ENCODE measurements around the gene CD84.
"Not testable (repeated sequence)": the region's sequence is repeated elsewhere in the genome, so short reads cannot be mapped to it uniquely, and the experiment has no call there.

Gene CD84

DNA sequence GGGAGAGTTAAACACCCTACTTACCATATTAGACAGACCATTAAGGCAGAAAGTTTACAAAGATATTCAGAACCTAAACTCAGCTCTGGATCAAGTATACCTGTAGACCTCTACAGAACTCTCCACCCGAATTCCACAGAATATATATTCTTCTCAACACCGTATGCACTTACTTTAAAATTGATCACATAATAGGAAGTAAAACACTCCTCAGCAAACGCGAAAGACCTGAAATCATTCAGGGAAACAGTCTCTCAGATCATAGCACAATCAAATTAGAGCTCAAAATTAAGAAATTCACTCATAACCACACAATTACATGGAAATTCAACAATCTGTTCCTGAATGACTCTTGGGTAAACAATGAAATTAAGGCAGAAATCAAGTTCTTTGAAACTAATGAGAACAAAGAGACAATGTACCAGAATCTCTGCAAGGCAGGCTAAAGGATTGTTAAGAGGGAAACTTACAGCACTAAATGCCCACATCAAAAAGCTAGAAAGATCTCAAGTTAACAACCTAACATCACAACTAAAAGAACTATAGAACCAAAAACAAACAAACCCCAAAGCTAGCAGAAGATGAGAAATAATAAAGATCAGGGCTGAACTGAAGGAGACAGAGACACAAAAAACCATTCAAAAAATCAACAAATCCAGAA lies 19.1 kb downstream of the CD84 start:
- H3K18ac ChIP-seq (ENCODE audit: low read length) = no peak overlapping the region
- H3K4me3 ChIP-seq (ENCODE audit: low read depth, low read length) = no peak overlapping the region
- H3K36me3 ChIP-seq (ENCODE audit: control insufficient read depth in 1 of 2, insufficient read depth in 2 of 2, low read length in 2 of 2) = no peaks in the 10 kb centered on the region
- no peak overlapping the region for H3K9ac ChIP-seq (ENCODE audit: low read length)
- H3K27me3 ChIP-seq (ENCODE audit: insufficient read depth, low read length) = no peaks in the 10 kb centered on the region
- no CpG with 5 or more reads among the region's 4 CpGs for WGBS (ENCODE audit: extremely low coverage, insufficient coverage, insufficient read length)
- no peak overlapping the region for H4K91ac ChIP-seq (ENCODE audit: low read depth, low read length)
- no peak overlapping the region for H3K4me2 ChIP-seq (ENCODE audit: low read length)
- no peak overlapping the region for H3K14ac ChIP-seq (ENCODE audit: low read length)
- no peak overlapping the region for H4K8ac ChIP-seq (ENCODE audit: low read depth, low read length)
- no peak overlapping the region for H3K27ac ChIP-seq (ENCODE audit: low read depth, low read length)
- no peak for DNase-seq
- no peaks in the 10 kb centered on the region for H3K79me2 ChIP-seq (ENCODE audit: control insufficient read depth, insufficient read depth, low read length, poor library complexity)
- no peak overlapping the region for H3K4ac ChIP-seq (ENCODE audit: low read depth, low read length)
- no peaks in the 10 kb centered on the region for H3K79me1 ChIP-seq (ENCODE audit: low read length)
- no peak overlapping the region for H2BK5ac ChIP-seq (ENCODE audit: low read depth, low read length, poor library complexity)
- H2BK120ac ChIP-seq (ENCODE audit: insufficient read depth, low read length, poor library complexity) = no peak overlapping the region
- H3K23ac ChIP-seq (ENCODE audit: low read length) = no peak overlapping the region
- H2AK5ac ChIP-seq (ENCODE audit: low read length) = no peak overlapping the region
- no peak overlapping the region for H2BK12ac ChIP-seq (ENCODE audit: low read length)
- no peak overlapping the region for H2AFZ ChIP-seq (ENCODE audit: insufficient read depth, low read length, poor library complexity)
- H3K9me3 ChIP-seq (ENCODE audit: insufficient read depth, low read depth, low read length) = no peaks in the 10 kb centered on the region
- no peak overlapping the region for H4K12ac ChIP-seq (ENCODE audit: low read depth, low read length)
- no peaks in the 10 kb centered on the region for H3K4me1 ChIP-seq (ENCODE audit: control insufficient read depth in 1 of 2, insufficient read depth in 2 of 2, low read length in 2 of 2)

DNA sequence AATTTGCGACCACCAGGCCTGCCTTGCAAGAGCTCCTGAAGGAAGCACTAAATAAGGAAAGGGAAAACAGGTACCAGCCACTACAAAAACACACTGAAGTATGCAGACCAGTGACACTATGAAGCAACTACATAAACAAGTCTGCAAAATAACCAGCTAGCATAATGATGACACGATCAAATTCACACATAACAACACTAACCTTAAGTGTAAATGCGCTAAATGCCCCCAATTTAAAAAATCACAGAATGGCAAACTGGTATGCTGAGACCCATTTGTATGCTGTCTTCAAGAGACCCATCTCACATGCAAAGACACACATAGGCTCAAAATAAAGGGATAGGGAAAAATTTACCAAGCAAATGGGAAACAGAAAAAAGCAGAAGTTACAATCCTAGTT lies 19.9 kb downstream of the CD84 start:
- DNase-seq; H2AK5ac ChIP-seq (ENCODE audit: low read length); H3K27me3 ChIP-seq (ENCODE audit: insufficient read depth, low read length): not testable (repeated sequence)

DNA sequence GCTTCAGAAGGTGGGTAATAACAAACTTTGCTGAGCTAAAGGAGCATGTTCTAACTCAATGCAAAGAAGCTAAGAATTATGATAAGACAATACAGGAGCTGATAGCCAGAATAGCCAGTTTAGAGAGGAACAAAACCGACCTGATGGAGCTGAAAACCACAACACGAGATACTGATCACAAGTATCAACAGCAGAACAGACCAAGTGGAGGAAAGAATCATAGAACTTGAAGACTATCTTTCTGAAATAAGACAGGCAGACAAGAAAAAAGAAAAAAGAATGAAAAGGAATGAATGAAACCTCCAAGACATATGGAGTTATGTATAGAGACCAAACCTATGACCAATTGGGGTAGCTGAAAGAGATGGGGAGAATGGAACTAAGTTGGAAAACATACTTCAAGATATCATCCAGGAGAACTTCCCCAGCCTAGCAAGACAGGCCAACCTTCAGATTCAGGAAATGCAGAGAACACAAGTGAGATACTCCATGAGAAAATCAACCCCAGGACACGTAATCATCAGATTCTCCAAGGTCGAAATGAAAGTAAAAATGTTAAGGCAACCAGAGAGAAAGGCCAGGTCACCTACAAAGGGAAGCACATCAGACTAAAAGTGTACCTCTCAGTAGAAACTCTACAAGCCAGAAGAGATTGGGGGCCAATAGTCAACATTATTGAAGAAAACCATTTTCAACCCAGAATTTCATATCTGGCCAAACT lies 20.5 kb downstream of the CD84 start:
- Histone ChIP-seq H3K79me2 (ENCODE audit: control insufficient read depth, insufficient read depth, low read length, poor library complexity) (no peaks in the 10 kb centered on the region), H2BK12ac (ENCODE audit: low read length) (no peak overlapping the region), H3K4me3 (ENCODE audit: low read depth, low read length) (no peak overlapping the region), H3K4ac (ENCODE audit: low read depth, low read length) (no peak overlapping the region), H3K4me2 (ENCODE audit: low read length) (no peak overlapping the region), H2AK5ac (ENCODE audit: low read length) (no peak overlapping the region), H3K9ac (ENCODE audit: low read length) (no peak overlapping the region), H4K12ac (ENCODE audit: low read depth, low read length) (no peak overlapping the region), H3K23ac (ENCODE audit: low read length) (no peak overlapping the region), H3K9me3 (ENCODE audit: insufficient read depth, low read depth, low read length) (no peaks in the 10 kb centered on the region), H3K27me3 (ENCODE audit: insufficient read depth, low read length) (no peaks in the 10 kb centered on the region), H4K8ac (ENCODE audit: low read depth, low read length) (no peak overlapping the region), H3K14ac (ENCODE audit: low read length) (no peak overlapping the region), H3K79me1 (ENCODE audit: low read length) (no peaks in the 10 kb centered on the region), H2BK120ac (ENCODE audit: insufficient read depth, low read length, poor library complexity) (no peak overlapping the region), H3K36me3 (ENCODE audit: control insufficient read depth in 1 of 2, insufficient read depth in 2 of 2, low read length in 2 of 2) (no peaks in the 10 kb centered on the region), H2BK5ac (ENCODE audit: low read depth, low read length, poor library complexity) (no peak overlapping the region), H4K91ac (ENCODE audit: low read depth, low read length) (no peak overlapping the region), H3K18ac (ENCODE audit: low read length) (no peak overlapping the region), H3K27ac (ENCODE audit: low read depth, low read length) (no peak overlapping the region), H3K4me1 (ENCODE audit: control insufficient read depth in 1 of 2, insufficient read depth in 2 of 2, low read length in 2 of 2) (no peaks in the 10 kb centered on the region), H2AFZ (ENCODE audit: insufficient read depth, low read length, poor library complexity) (no peak overlapping the region)
- no CpG with 5 or more reads among the region's 4 CpGs for WGBS (ENCODE audit: extremely low coverage, insufficient coverage, insufficient read length)
- DNase-seq = no peak

More for the DNA sequence above, 19.9 kb downstream of the CD84 start:
- H3K4me2 ChIP-seq (ENCODE audit: low read length); H2AFZ ChIP-seq (ENCODE audit: insufficient read depth, low read length, poor library complexity); H3K79me2 ChIP-seq (ENCODE audit: control insufficient read depth, insufficient read depth, low read length, poor library complexity); H3K4me1 ChIP-seq (ENCODE audit: control insufficient read depth in 1 of 2, insufficient read depth in 2 of 2, low read length in 2 of 2); H4K8ac ChIP-seq (ENCODE audit: low read depth, low read length); H3K14ac ChIP-seq (ENCODE audit: low read length); H3K18ac ChIP-seq (ENCODE audit: low read length); H3K36me3 ChIP-seq (ENCODE audit: control insufficient read depth in 1 of 2, insufficient read depth in 2 of 2, low read length in 2 of 2); H3K79me1 ChIP-seq (ENCODE audit: low read length); H3K4ac ChIP-seq (ENCODE audit: low read depth, low read length); H3K27ac ChIP-seq (ENCODE audit: low read depth, low read length); H3K9ac ChIP-seq (ENCODE audit: low read length); H2BK12ac ChIP-seq (ENCODE audit: low read length); H4K12ac ChIP-seq (ENCODE audit: low read depth, low read length); H2BK5ac ChIP-seq (ENCODE audit: low read depth, low read length, poor library complexity); H3K9me3 ChIP-seq (ENCODE audit: insufficient read depth, low read depth, low read length); H2BK120ac ChIP-seq (ENCODE audit: insufficient read depth, low read length, poor library complexity); H3K23ac ChIP-seq (ENCODE audit: low read length); H4K91ac ChIP-seq (ENCODE audit: low read depth, low read length); H3K4me3 ChIP-seq (ENCODE audit: low read depth, low read length): not testable (repeated sequence)
- no CpG with 5 or more reads among the region's 3 CpGs for WGBS (ENCODE audit: extremely low coverage, insufficient coverage, insufficient read length)

DNA sequence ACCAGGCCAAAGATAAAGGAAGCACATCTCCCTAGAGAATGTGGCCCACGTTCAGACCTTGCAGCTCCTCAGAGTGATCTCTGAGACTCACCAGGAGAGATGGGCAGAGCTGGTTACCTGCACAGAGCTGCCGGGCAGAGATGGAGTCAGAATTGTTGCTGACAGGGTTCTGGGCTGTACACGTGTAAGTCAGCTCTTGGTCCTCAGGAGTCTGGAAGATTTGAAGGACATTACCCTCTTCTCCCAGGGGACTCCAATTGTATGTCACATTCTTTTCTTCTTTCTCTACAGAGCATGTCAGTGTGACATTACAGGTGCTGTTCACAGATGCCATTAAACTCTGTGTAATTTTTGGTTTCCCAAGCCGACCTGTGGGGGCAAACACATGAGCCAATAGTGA lies 25.5 kb downstream of the CD84 start:
- H4K8ac ChIP-seq (ENCODE audit: low read depth, low read length) = no peak overlapping the region
- H2AFZ ChIP-seq (ENCODE audit: insufficient read depth, low read length, poor library complexity) = no peak overlapping the region
- H3K36me3 ChIP-seq (ENCODE audit: control insufficient read depth in 1 of 2, insufficient read depth in 2 of 2, low read length in 2 of 2) = no peaks in the 10 kb centered on the region
- H2BK5ac ChIP-seq (ENCODE audit: low read depth, low read length, poor library complexity) = no peak overlapping the region
- no peak overlapping the region for H2BK12ac ChIP-seq (ENCODE audit: low read length)
- H3K4me1 ChIP-seq (ENCODE audit: control insufficient read depth in 1 of 2, insufficient read depth in 2 of 2, low read length in 2 of 2) = no peaks in the 10 kb centered on the region
- DNase-seq = no peak
- H3K4me3 ChIP-seq (ENCODE audit: low read depth, low read length) = no peak overlapping the region
- no peak overlapping the region for H2BK120ac ChIP-seq (ENCODE audit: insufficient read depth, low read length, poor library complexity)
- no peak overlapping the region for H3K27ac ChIP-seq (ENCODE audit: low read depth, low read length)
- H3K4ac ChIP-seq (ENCODE audit: low read depth, low read length) = no peak overlapping the region
- H3K9me3 ChIP-seq (ENCODE audit: insufficient read depth, low read depth, low read length) = no peaks in the 10 kb centered on the region
- no peaks in the 10 kb centered on the region for H3K79me1 ChIP-seq (ENCODE audit: low read length)
- no peak overlapping the region for H4K91ac ChIP-seq (ENCODE audit: low read depth, low read length)
- no peak overlapping the region for H3K18ac ChIP-seq (ENCODE audit: low read length)
- H3K9ac ChIP-seq (ENCODE audit: low read length) = no peak overlapping the region
- H3K79me2 ChIP-seq (ENCODE audit: control insufficient read depth, insufficient read depth, low read length, poor library complexity) = no peaks in the 10 kb centered on the region
- no peak overlapping the region for H3K23ac ChIP-seq (ENCODE audit: low read length)
- no peaks in the 10 kb centered on the region for H3K27me3 ChIP-seq (ENCODE audit: insufficient read depth, low read length)
- no peak overlapping the region for H4K12ac ChIP-seq (ENCODE audit: low read depth, low read length)
- H3K14ac ChIP-seq (ENCODE audit: low read length) = no peak overlapping the region
- no peak overlapping the region for H2AK5ac ChIP-seq (ENCODE audit: low read length)
- no peak overlapping the region for H3K4me2 ChIP-seq (ENCODE audit: low read length)
- WGBS (ENCODE audit: extremely low coverage, insufficient coverage, insufficient read length) = no CpG with 5 or more reads among the region's 4 CpGs

Data from trophoblast cell (in vitro differentiated cells and primary cell).